HepG2 (cell line): ENCODE results near the gene MAGI1.

ENCODE experiments used
- CTCF ChIP-seq: sonication (generic); formaldehyde crosslinking; IDR thresholded peaks from 2 replicates; pipeline ENCODE4 v1.5.0; 2020; ENCODE audit warnings: mild to moderate bottlenecking, missing genetic modification reagents, moderate library complexity
- IKZF4 ChIP-seq: sonication (generic); formaldehyde crosslinking; IDR thresholded peaks from 2 replicates; pipeline ENCODE4 v1.5.1; 2020; ENCODE audit warnings: borderline replicate concordance, mild to moderate bottlenecking, low read depth, missing genetic modification reagents; ENCODE audit errors: not compliant biosample characterization
- KDM5A ChIP-seq: fragments of 200-600 bp; sonication (generic); IDR thresholded peaks from 2 replicates; pipeline ENCODE4 v1.7.0; 2018; ENCODE audit warnings: antibody characterized with exemption, mild to moderate bottlenecking, low read length, borderline replicate concordance
- SMARCC2 ChIP-seq: fragments of 450-650 bp; IDR thresholded peaks from 2 replicates; pipeline ENCODE4 v1.6.1; 2017; ENCODE audit warnings: antibody characterized with exemption, mild to moderate bottlenecking
- ZKSCAN8 ChIP-seq: IDR thresholded peaks from 2 replicates; pipeline ENCODE4 v1.6.1; 2016; ENCODE audit warnings: borderline replicate concordance, missing genetic modification reagents, missing compliant biosample characterization

GRCh38 chr3:65396078-65396477 lies 642.6 kb downstream of the MAGI1 start:
- TF ChIP-seq CTCF (CRISPR knock-in tag) (no peak), IKZF4 (CRISPR knock-in tag) (no peak), ZKSCAN8 (CRISPR knock-in tag) (no peak), SMARCC2 (no peak), KDM5A (no peak)
